Choroid plexus epithelial cell (primary cell): ENCODE data around the gene PLD1.
"Not testable (repeated sequence)": the region's sequence is repeated elsewhere in the genome, so short reads cannot be mapped to it uniquely, and the experiment has no call there.

Experiments
- DNase-seq: peaks from one replicate; pipeline ENCODE4 v3.0.0-alpha.2; 2010; ENCODE audit warnings: low read depth
- H3K4me3 ChIP-seq: 2 replicates; pipeline ENCODE4 v1.5.1; 2011; ENCODE audit warnings: low read depth, mild to moderate bottlenecking, control low read depth, low read length, moderate library complexity
- CTCF ChIP-seq: conservative IDR thresholded peaks from 2 replicates; pipeline ENCODE4 v1.5.1; 2011; ENCODE audit warnings: low read depth, mild to moderate bottlenecking, control low read depth, inconsistent platforms, low read length, moderate library complexity

The PLD1 gene

GRCh38 chr3:171700157-171700556 lies 110.1 kb downstream of the PLD1 start:
- DNase-seq = no peak

GRCh38 chr3:171699601-171700000 lies 110.7 kb downstream of the PLD1 start:
- DNase-seq = peak; percentile 24
- no peak for TF ChIP-seq CTCF
- H3K4me3 ChIP-seq = no peak overlapping the region

More at GRCh38 chr3:171700157-171700556, 110.1 kb downstream of the PLD1 start:
- TF ChIP-seq CTCF = no peak
- H3K4me3 ChIP-seq = no peak overlapping the region

GRCh38 chr3:171696805-171697204 lies 113.5 kb downstream of the PLD1 start:
- no peak for DNase-seq
- H3K4me3 ChIP-seq = no peak overlapping the region
- TF ChIP-seq CTCF = no peak

- no peak overlapping the region for H3K4me3 ChIP-seq
- DNase-seq = peak; percentile 41
- no peak for TF ChIP-seq CTCF
Measured at GRCh38 chr3:171695426-171695825, 114.9 kb downstream of the PLD1 start.

- TF ChIP-seq CTCF = no peak
- no peak overlapping the region for H3K4me3 ChIP-seq
- no peak for DNase-seq
Measured at GRCh38 chr3:171694888-171695287, 115.4 kb downstream of the PLD1 start.

GRCh38 chr3:171692551-171692950 lies 117.7 kb downstream of the PLD1 start:
- DNase-seq, H3K4me3 ChIP-seq: not testable (repeated sequence)

- no peak for DNase-seq
- no peak for TF ChIP-seq CTCF
- no peak overlapping the region for H3K4me3 ChIP-seq
Measured at GRCh38 chr3:171691485-171691884, 118.8 kb downstream of the PLD1 start.

GRCh38 chr3:171690281-171690680 lies 120.0 kb downstream of the PLD1 start:
- no peak for DNase-seq
- no peak for TF ChIP-seq CTCF
- H3K4me3 ChIP-seq = no peak overlapping the region
